ENCODE data around the gene ZNF200.
"Not testable (repeated sequence)": the region's sequence is repeated elsewhere in the genome, so short reads cannot be mapped to it uniquely, and the experiment has no call there.

The ZNF200 gene

DNA sequence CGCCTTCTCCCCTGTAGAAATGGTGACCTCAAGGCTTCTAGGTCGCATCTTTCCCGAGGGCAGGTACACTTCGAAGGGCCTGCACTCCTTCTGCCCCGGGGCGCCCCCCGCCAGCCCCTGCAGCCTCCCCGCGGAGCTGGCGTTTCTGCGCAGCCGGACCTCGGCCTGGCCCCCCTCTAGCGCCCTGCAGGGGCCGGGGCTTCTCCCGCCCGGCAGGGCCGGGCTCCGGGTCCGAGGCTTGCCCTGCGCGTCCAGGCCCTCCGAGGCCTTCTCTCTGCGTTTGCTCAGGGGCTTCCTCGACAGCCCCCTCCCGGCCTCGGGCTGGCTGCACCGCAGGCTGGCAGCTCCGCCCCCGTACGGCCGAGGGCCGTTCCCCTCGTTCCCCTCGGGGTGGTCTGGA, 19.4 kb upstream of the ZNF200 start:
- no peak for DNase-seq

GRCh38 chr16:3252967-3253366, 18.0 kb upstream of the ZNF200 start:
- DNase-seq, result no peak

DNA sequence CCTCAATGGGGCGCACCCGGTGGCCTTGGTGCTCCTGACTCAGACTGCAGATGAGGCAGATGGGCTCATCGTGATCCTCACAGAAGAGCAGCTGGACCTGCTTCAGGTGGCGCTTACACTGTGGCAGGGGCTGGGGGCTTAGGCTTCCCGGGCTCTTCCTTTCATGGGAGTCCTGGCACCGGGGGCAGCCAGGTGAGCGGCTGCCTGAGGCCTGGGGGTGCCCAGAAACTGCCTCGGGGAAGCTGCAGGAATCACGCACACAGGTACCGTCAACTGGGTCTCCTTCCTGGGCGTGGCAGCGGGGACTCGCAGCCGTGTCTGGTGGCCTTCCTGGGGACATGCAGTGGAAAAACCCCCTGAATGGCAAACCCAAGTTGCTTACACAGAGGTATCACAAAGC, 14.5 kb upstream of the ZNF200 start:
- no peak for DNase-seq

GRCh38 chr16:3249020-3249419, 14.1 kb upstream of the ZNF200 start:
- DNase-seq, result no peak

- no peak for DNase-seq
Observed at GRCh38 chr16:3248596-3248995, 13.6 kb upstream of the ZNF200 start.

DNA sequence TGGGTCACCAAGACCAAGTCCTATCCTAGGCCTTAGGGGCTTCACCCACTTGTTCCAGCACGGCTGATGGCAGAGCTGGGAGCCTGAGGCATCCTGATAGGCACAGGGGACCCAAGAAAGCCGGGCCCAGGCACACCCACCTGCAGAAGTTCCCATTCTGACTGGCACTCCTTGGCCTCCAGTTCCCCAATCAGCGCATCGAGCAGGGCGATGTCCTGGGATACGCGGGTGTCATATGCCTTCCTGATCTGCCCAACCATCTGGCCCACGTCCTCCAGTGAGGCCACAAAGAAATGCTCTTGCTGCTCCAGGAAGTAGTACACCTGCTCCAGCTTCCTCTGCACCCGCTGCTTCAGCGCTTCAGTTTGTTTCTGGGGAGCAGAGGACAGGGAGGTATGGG, 11.9 kb upstream of the ZNF200 start:
- DNase-seq, result no peak

- DNase-seq, result no peak
Observed at GRCh38 chr16:3246002-3246401, 11.0 kb upstream of the ZNF200 start.

- DNase-seq, result no peak
Observed at GRCh38 chr16:3243882-3244281, 8.9 kb upstream of the ZNF200 start.

DNA sequence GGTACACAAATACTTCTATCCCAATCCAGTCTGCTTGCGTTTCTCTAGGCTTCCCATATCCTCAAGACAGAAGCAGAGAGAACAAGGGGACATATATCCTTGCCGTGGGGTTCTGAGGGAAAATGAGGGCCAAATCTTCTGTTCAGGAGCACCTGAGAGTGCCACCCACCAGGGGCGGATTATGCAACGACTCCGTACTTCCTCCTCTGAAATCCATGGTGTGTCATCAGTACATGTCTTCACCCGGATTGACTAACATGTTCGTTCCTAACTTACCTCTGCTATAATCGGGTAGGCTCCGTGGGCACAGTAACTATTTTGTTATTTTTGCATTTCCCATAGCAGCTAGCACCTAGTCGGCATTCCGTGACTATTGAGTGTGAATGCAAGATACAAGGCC, 7.8 kb upstream of the ZNF200 start:
- no peak for DNase-seq

DNA sequence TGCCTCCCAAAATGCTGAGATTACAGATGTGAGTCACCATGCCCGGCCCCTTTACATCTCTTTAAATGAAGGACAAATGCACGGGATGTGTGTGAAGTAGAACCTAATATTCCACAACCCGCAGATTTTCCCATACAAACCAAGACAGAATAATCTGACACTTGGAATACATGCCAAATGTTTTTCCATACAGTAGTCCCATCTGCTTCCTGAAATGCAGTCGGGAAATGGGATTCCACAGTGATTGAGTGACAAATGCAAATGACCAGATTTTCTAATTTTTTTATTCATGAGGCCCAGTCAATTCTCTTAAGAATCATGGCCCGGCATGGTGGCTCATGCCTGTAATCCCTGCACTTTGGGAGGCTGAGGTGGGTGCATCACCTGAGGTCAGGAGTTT, 6.8 kb upstream of the ZNF200 start:
- DNase-seq, result no peak

DNA sequence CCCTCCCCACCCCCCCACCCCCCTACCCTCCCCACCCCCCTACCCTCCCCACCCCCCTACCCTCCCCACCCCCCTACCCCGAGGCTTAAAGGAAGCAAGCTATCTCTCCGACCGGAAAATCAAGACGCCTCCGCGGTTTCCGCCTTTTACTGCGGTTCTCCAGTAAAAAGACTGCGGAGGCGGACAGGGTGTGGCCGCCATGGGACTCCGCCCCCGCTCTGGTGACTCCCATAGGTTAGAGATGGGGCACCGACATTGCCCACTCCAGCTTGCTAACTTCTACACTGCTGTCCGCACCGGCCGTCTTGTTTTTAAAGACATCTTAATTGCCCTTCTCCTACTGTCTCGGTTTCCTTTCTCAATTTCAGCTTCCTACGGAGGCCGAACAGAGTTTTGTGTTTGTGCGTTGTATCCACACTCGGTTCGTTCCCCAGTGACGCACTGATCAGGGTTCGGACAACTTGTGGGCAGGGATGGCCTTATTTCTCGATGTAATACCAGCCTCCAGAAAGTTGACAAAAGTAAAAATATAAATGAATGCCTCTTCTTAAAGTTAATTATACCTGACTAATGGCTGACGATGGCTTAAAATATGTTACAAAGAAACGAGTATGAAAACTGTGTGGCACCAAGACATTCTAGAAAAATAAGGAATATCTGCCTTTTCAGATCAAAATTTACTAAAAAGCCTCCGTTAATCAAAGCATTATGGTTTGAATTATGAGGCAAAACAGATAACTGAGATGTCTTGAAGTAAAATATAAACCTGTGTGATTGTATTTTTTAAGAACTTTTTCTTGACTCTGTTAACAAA, 1.1 kb upstream of the ZNF200 start:
- DNase-seq, result peak in 1 of 56 donors; percentile 9

- DNase-seq, result no peak
Observed at GRCh38 chr16:3234543-3234856, 458 bp downstream of the ZNF200 start.

DNA sequence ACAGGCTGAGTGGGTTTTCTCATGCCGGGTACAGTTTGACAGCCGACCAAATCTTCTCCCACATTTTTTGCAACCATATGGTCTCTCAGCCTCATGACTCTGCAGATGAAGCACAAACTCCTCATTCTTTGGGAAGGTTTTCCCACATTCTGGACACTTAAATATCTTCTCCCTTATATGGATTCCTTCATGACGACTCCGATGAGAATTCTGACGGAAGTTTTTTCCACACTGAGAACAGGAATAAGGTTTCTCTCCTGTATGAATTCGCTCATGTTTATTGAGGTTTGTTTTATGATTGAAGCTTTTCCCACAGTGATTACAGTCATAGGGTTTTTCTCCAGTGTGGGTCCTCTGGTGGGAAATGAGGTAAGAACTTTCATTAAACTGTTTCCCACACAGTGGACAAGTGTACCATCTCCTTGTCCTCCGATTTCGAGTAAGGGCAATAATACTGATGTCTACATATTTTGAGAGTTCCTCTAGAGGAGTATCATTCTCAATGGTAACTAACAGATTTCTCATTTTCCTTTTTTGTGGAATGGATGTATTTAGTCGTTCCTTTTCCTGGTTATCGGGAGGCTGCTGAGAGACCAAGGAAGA, 10.9 kb downstream of the ZNF200 start:
- no peak for DNase-seq

- DNase-seq, result no peak
Observed at GRCh38 chr16:3220839-3221238, 14.1 kb downstream of the ZNF200 start.

DNA sequence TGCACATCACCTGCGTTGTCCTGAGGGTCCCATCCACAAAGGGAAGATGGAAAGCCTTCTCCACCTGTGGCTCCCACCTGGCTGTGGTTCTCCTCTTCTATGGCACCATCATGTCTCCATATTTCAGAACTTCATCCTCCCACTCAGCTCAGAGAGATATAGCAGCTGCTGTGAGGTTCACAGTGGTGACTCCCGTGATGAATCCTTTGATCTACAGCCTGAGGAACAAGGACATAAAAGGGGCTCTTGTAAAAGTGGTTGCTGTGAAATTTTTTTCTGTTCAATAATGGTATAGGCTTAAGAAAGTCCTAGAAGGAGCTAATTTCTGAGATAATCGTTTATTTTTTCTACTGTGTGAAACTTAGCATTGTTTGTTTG, 18.7 kb downstream of the ZNF200 start:
- no peak for DNase-seq

DNA sequence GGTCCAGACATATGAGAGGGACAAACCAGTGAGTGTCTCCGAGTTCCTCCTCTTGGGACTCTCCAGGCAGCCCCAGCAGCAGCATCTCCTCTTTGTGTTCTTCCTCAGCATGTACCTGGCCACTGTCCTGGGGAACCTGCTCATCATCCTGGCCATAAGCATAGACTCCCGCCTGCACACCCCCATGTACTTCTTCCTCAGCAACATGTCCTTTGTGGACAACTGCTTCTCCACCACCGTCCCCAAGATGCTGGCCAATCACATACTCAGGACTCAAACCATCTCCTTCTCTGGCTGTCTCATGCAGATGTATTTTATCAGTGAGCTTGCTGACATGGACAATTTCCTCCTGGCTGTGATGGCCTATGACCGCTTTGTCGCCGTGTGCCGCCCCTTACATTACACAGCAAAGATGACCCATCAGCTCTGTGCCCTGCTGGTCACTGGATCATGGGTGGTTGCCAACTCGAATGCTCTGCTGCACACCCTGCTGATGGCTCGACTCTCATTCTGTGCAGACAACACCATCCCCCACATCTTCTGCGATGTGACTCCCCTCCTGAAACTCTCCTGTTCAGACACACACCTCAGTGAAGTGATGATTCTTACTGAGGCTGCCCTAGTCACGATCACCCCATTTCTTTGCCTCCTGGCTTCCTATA, 19.2 kb downstream of the ZNF200 start:
- no peak for DNase-seq

DNA sequence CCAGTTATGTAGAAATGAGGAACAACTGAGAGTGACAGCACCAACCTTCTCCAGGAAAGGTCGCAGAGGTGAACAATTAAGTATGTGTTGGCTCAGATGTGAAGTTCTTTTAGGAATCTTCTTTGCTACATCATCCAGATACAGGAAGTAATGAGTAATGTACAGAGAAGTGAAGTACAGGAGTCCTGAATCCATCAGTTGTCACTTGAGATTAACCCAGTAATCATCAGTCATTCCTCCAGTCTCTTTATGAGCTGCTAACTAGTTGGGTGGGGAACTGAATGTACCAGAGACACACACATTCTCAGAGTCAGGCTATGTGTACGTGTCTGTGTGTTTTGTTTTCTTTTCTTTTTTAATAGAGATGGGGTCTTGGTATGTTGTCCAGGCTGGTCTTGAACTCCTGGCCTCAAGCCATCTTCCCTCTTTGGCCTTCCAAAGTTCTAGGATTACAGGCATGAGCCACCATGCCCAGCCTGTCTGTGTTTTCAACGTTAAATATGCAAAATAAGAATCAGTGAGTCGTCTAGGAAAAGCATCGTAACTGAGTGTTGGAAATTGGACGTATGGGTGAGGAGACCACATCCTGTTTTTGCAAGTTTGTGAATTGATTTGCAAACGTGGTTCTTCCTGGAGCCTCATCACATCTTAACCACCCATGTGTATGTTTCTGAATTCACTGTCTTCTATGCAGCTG, 19.9 kb downstream of the ZNF200 start:
- DNase-seq, result no peak

DNA sequence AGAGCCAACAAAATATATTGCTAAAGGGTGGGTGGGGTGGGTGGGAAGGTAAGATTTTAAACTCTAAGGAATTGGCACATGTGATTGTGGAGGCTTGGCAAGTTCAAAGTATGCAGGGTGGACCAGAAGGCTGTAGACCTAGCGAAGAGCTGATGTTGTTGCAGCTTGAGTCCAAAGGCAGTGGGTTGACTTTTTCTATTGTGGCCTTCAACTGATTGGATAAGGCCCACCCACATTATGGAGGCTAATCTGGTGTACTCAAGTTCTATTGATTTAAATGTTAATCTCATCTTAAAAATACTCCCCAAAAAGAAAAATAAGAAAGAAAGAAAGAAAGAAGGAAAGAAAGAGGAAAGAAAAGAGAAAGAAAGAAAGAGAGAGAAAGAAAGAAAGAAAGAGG, 22.4 kb downstream of the ZNF200 start:
- DNase-seq, result no peak

- DNase-seq, result no peak
Observed at GRCh38 chr16:3212006-3212405, 23.0 kb downstream of the ZNF200 start.

- no peak for DNase-seq
Observed at GRCh38 chr16:3207086-3207953, 27.6 kb downstream of the ZNF200 start.

DNA sequence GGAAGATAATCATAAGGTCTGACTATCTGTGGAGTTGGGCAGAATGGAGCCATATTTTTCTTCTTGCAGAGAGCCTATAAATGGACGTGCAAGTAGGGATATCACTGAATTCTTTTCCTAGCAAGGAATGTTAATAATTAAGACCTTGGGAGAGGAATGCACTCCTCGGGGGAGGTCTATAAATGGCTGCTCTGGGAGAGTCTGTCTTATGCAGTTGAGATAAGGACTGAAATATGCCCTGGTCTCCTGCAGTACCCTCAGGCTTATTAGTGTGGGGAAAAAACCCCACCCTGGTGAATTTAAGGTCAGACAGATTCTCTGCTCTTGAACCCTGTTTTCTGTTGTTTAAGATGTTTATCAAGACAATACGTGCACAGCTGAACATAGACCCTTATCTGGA, 29.0 kb downstream of the ZNF200 start:
- not testable (repeated sequence) for DNase-seq
